Measurements from ENCODE around the gene KLF13.

KLF13 gene

DNA sequence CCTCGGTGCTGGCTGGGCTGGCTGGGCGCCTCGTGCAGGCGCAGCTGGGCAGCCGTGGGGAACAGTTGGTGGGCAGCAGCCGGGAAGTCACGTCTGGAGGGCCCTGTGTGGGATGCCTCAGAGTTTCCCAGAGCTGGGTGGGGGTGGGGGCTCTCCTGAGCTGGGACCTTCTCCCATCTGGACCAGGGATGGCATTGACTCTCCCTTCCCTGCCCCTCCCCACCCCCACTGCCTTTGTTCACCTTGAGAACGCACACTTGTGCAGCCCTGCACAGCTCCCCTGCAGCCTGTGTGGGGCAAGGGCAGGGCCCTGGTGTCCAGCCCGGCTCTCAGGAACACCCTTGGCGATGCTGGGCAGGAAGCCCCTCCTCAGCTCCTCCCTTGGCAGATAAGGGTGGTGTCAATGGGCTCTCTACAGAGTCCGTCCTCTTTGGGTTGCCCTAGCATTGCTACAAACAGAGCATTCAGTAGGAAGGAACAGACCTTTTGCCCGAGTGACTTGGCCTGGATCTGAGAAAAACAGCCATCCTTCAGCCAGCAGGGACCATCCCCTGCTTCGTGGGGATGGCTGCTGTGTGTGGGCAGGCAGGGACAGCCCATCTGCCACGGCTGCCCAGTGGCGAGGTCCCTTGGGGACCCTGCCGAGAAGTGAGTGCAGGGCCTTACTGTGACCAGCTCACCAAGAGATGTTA, 25.5 kb upstream of the KLF13 start:
- DNase-seq, result no peak

GRCh38 chr15:31301673-31301990, 25.0 kb upstream of the KLF13 start:
- DNase-seq, result no peak

DNA sequence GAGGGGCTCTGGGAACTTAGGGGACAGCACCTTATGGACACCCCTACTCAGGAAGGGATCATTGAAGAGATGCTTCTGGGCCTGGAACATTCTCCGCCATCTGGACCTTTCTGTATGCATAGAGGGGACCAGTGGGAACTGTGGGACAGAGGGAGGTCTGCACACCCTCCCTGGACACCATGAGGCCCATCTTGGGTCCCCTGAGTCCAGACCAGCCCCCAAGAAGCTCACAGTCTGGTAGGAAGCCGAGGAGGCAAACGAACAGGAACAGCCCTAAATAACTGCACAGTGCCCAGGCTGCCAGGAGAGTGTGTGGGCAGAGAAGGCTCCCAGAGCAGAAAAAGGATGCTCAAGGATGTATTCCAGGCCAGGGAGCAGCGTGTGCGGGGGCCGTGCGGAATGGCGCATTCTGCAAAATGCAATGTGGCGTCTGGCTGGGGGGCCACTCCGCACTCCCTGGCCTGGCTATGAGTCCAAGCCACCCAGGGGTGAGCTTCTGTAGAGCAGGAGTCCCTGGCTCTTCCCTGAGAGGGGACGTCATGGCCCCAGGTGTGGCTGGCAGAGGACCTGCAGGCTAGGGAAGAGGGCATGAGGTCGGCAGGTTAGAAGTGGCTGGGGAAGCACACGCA, 24.5 kb upstream of the KLF13 start:
- no peak for DNase-seq

- DNase-seq, result no peak
Observed at GRCh38 chr15:31302778-31303725, 23.6 kb upstream of the KLF13 start.

GRCh38 chr15:31303726-31304648, 22.6 kb upstream of the KLF13 start:
- DNase-seq, result no peak

GRCh38 chr15:31304751-31305365, 21.8 kb upstream of the KLF13 start:
- DNase-seq, result peak; percentile 96

GRCh38 chr15:31305375-31305774, 21.3 kb upstream of the KLF13 start:
- DNase-seq, result no peak

GRCh38 chr15:31305796-31306425, 20.7 kb upstream of the KLF13 start:
- DNase-seq, result no peak

- peak; percentile 88 for DNase-seq
Observed at GRCh38 chr15:31306426-31307269, 20.0 kb upstream of the KLF13 start.

DNA sequence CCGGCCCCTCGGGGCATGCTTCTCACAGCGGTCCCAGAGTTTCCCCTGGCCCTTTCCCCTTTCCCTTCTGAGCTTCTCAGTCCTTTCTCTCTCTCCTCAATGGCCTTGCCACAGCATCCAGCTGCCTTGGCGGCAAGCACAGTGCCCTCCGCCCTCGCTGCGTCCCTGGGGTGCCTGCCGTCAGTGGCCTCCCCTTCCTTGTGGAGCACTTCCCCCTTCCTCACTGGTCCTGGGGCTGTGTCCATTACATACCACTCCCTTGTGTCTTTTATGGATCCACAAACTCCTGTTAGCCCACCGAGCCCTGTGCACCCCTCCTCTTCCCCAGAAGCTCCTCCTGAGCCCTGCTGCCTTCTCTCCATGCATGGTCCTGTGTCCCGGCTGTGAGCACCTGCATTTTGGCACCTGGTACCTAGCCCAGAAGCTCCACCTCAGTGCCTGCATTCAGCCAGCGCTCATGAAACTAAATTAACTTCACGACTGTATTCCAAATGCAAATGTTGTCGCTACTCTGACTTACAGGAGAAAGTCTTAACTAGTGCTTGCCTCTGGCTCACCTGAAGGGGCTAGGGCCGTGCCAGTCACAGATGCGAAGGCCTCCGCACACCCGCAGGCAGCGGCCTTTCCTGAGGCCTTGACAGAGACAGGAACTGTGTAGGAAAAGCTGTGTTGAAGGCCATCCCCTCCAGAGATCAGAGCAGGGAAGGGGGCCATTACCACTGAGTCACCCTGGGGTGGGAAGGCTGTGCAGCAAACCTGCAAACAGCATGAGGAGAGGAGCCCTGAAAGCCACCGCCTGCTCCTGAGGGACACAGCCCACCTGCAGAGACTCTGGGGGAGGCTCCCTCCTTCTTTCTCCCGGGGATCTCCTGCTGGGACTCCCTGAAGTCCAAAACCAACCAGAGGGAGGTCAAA, 19.1 kb upstream of the KLF13 start:
- DNase-seq, result no peak

- DNase-seq, result no peak
Observed at GRCh38 chr15:31308185-31308639, 18.4 kb upstream of the KLF13 start.

DNA sequence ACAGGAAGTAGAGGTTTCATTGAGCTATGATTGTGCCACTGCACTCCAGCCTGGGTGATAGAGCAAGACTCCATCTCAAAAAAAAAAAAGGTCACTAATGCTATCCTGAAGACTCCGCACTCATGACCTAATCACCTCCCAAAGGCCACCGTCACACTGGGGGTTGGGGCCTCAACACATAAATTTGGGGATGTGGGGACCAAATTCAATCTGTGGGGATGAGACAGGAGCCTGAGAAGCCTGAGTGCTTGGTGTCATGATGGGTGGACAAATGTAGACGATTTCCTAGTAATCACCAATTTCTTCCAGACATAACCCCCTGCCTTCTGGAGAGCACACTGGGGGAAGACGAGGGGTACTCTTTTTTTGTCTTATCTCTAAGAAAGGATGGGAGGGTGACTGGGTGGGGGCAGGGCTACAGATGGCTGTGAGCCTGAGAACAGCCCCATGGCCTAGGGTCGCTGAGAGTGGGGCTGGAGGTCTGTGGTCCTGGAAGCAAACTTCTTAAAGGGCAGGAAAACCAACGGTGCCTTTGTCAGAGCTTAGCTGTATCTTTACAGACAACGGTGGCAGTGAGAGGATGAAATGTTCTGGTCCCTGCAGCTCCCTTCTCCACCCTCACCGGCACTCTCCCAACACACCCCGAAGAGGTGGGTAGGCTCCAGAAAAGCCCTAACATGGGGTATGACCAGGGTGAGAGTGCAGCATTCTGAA, 16.6 kb upstream of the KLF13 start:
- DNase-seq, result no peak

DNA sequence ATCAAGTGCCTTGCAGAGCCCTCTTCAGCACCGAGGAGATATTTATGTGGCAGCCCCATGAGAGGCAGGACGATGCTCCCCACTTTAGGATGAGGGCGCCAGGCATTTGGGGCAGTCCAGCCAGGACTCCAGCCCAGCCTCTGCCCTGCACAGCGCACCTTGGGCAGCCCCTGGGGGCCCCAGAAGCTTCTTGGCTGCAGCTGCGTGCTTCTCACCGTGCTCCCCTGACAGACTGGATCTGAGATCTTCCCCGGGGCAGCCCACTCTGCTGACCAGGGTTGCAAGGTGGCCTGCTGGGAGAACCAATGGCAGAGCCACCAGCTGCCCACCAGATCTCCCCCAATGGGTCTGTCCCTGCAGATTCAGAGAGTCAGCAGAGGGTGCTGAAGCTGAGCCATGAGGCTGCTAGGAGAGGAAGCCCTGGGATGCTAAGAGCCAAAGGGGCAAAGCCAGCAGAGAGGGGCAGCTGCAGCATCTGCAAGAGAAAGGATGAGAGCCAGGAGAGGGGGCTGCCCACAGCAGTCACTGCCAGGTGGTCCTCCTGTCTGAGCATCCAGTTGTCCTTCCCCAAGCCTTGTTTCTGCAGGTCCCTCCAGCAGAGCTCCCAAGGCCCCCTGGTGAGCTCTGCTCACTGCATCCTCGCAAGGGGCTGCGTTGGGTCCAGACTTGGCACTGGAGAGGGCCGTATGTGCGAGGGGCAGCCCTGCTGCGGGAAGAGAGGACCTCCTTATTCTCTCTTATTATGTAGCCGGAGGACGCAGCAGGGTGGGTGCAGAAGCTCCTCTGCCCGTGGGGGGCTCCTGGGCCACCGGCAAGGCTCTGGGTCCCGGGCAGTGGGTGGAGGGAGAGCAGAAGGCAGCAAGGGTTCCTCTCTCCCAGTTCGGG, 14.7 kb upstream of the KLF13 start:
- DNase-seq, result no peak

DNA sequence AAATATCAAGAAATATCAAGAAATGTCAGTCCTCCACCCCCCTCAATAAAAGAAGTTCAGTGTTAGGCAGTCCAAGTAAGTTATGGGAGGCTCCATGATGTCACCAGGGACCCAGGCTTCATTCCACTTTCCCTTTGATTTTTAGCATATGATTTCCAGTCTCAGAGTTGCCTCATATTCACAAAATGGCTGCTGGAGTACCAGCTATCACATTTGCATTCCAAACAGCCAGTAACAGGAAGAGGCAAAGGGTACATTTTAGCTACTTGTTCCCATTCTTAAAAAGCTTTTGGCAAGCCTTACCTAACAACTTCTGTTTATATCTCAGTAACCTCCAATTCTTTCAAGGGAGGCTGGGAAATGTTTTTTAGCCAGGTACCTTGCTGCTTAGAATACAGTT, 13.4 kb upstream of the KLF13 start:
- DNase-seq, result no peak

- DNase-seq, result no peak
Observed at GRCh38 chr15:31314380-31314779, 12.3 kb upstream of the KLF13 start.

DNA sequence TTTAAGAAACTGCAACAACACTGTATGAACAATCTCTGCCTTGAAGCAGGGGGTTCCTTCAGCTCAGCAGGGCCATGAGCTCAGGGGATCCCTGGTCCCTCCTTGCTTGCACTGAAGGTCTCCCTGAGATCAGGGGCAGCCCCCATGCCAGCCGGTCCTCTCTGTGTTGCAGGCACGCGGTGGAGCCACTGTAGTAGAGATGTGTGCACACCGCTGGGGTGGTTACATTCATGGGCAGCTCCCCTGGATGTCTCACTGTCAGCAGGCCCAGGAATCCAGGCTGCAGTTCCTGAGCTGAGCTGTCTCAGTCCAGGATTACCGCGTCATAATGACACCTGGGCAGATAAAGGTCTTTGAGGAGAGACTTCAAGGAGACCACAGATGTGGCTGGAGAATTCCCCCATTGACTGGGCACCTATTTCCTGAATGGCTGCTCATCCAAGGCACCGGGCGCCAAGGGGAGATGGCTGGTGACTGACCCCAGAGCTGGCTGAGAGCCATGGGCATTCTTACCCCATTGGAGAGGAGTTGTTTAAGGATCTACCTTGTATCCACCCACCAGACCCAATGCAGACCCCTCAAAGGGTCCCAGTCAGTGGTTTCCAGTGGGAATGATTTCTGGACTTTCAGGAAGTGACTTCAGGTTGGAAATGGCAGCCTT, 10.4 kb upstream of the KLF13 start:
- no peak for DNase-seq

DNA sequence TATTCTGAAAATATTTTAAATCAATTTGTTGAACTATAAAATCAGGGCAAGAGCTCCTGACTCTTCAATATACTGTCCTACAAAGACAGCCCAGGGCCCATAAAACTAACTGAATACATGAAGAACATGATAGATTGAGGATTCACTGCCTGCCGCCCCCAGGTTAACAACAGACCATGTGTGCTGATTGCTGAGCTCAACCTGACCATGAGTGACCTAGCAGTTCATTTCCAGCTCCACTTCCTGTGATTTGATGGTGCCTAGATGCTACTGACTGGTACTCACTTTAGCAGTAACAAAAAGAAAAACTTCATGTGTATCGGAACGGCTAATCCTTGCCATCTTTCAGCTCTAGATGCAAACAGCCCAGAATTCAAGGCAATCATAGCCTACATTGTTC, 9.6 kb upstream of the KLF13 start:
- no peak for DNase-seq

Measured in NCI-H1417 treated with DMSO at 0.1 percent for 48 hours (cell line).